RWPE2 (cell line): Measurements from ENCODE around the gene PPL.
"Not testable (repeated sequence)": the region's sequence is repeated elsewhere in the genome, so short reads cannot be mapped to it uniquely, and the experiment has no call there.

Source experiments
- ATAC-seq: fragments of 200-7000 bp; cut with Tn5 transposase; 3 replicates; pipeline ENCODE4 v1.9.1; 2021; ENCODE audit warnings: low read depth
- DNase-seq: peaks from one replicate; pipeline ENCODE4 v3.0.0-alpha.2; 2020; ENCODE audit warnings: low spot score
- H3K27ac ChIP-seq: fragments of 450-650 bp; 2 replicates; pipeline ENCODE4 v1.5.1; 2017; ENCODE audit warnings: mild to moderate bottlenecking; ENCODE audit not compliant: poor library complexity, severe bottlenecking
- H3K27me3 ChIP-seq: fragments of 250-450 bp; sonication (Bioruptor Pico); 2 replicates; pipeline ENCODE4 v1.5.1; 2021; ENCODE audit warnings: mild to moderate bottlenecking, moderate library complexity; ENCODE audit not compliant: insufficient read depth, poor library complexity, severe bottlenecking
- H3K36me3 ChIP-seq: fragments of 250-450 bp; sonication (Bioruptor Pico); 2 replicates; pipeline ENCODE4 v1.5.1; 2020; ENCODE audit warnings: low read depth, mild to moderate bottlenecking, moderate library complexity
- H3K4me1 ChIP-seq: fragments of 250-450 bp; sonication (Bioruptor Pico); 2 replicates; pipeline ENCODE4 v1.5.1; 2021; ENCODE audit warnings: mild to moderate bottlenecking, moderate library complexity; ENCODE audit not compliant: insufficient read depth, poor library complexity, severe bottlenecking
- H3K4me3 ChIP-seq: fragments of 250-450 bp; sonication (Bioruptor Pico); 2 replicates; pipeline ENCODE4 v1.5.1; 2021; ENCODE audit warnings: mild to moderate bottlenecking, moderate library complexity; ENCODE audit not compliant: severe bottlenecking
- H3K9me3 ChIP-seq: fragments of 250-450 bp; sonication (Bioruptor Pico); 2 replicates; pipeline ENCODE4 v1.5.1; 2021; ENCODE audit warnings: mild to moderate bottlenecking, moderate library complexity; ENCODE audit not compliant: severe bottlenecking
- CTCF ChIP-seq: fragments of 450-650 bp; IDR thresholded peaks from one replicate; pipeline ENCODE4 v1.5.1; 2017; ENCODE audit warnings: mild to moderate bottlenecking, moderate library complexity; ENCODE audit not compliant: poor library complexity, severe bottlenecking

PPL gene

GRCh38 chr16:4976079-4976478, 39.1 kb upstream of the PPL start:
- H3K27ac ChIP-seq: no peak overlapping the region
- no peak for DNase-seq

DNA sequence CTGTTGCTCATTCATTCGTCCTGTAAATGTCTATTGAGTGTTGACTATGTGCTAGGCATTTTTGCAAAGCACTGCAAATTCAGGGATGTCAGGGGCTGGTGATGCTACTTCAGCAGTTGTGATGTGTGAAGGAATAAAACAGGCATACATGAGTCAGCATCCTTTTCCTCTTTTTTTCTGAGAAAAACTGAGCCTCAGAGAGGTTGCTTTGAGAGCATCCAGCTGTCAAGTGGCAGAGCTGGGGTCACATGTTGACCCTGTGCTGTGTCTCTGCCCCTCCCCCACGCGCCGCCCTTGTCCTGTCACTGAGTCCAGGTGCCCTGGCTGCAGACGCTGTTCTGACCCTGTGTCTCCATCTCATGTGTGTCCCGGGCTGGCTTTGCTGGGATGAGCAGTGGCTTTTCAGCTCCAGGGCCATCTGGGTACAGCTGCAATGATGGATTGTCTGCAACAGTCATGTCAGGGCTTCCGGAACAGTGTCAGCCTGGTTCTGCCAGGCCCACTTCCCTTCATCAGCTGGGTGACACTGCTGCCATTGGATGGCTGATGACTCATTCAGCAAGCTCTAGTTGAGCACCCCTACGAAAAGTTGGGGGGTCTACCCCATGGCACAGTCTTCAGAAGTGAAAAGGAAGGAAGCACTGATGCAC, 36.1 kb upstream of the PPL start:
- Histone ChIP-seq H3K9me3 (no peaks in the 10 kb centered on the region), H3K27me3 (no peaks in the 10 kb centered on the region), H3K27ac (no peak overlapping the region), H3K36me3 (no peaks in the 10 kb centered on the region), H3K4me1 (no peaks in the 10 kb centered on the region), H3K4me3 (no peak overlapping the region)
- ATAC-seq (no peak), DNase-seq (no peak)
- TF ChIP-seq CTCF: no peak

More at GRCh38 chr16:4976079-4976478, 39.1 kb upstream of the PPL start:
- Histone ChIP-seq H3K9me3 (no peaks in the 10 kb centered on the region), H3K27me3 (no peaks in the 10 kb centered on the region), H3K4me1 (no peaks in the 10 kb centered on the region), H3K36me3 (no peaks in the 10 kb centered on the region), H3K4me3 (no peak overlapping the region)
- no peak for TF ChIP-seq CTCF
- no peak for ATAC-seq

DNA sequence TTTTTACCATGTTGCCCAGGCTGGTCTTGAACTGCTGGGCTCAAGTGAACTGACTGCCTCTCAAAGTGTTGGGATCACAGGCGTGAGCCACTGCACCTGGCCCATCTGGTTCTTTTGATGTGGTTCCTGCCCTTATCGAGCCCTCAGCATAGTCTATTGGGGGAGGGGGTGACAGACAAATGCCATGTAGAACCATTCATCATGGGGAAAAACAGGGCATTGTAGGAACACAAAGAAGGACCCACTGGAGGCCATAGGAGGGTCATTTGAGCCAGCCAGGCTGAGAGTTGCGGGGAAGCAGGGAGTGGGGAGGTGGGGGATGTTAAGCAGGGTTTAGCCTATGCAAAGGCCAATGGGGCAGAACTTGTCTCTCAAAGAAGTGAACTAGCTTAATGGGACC, 33.1 kb upstream of the PPL start:
- no peak for ATAC-seq
- Histone ChIP-seq H3K27ac (no peak overlapping the region), H3K36me3 (no peaks in the 10 kb centered on the region), H3K4me3 (no peak overlapping the region), H3K27me3 (no peaks in the 10 kb centered on the region), H3K4me1 (no peaks in the 10 kb centered on the region), H3K9me3 (no peaks in the 10 kb centered on the region)
- no peak for DNase-seq
- no peak for TF ChIP-seq CTCF

- no peak for ATAC-seq
- Histone ChIP-seq H3K27me3 (no peaks in the 10 kb centered on the region), H3K4me1 (no peaks in the 10 kb centered on the region), H3K36me3 (no peaks in the 10 kb centered on the region), H3K27ac (no peak overlapping the region), H3K4me3 (no peak overlapping the region), H3K9me3 (no peaks in the 10 kb centered on the region)
- TF ChIP-seq CTCF: no peak
- no peak for DNase-seq
Measured at GRCh38 chr16:4968879-4969483, 32.0 kb upstream of the PPL start.

GRCh38 chr16:4968278-4968677, 31.3 kb upstream of the PPL start:
- H3K4me1 ChIP-seq, H3K27ac ChIP-seq, H3K4me3 ChIP-seq, H3K9me3 ChIP-seq, DNase-seq, H3K36me3 ChIP-seq, ATAC-seq, H3K27me3 ChIP-seq: not testable (repeated sequence)
